H1 (cell line): ENCODE results near the gene OCIAD1. TPM values are rescaled to one million over a fixed set of nuclear protein-coding genes. Genes with fewer than 3 reads are reported as not detected.

Experiments
- CTCF ChIA-PET: fragments of 300-600 bp; sonication (Branson Sonifier 250); formaldehyde crosslinking; loops from one replicate; lab custom pipeline; 2021; ENCODE audit not compliant: partially characterized antibody; lab: Charles Lee
- POLR2A ChIA-PET: fragments of 300-600 bp; sonication (Branson Sonifier 250); formaldehyde crosslinking; loops from one replicate; lab custom pipeline; 2021; ENCODE audit warnings: inconsistent platforms; ENCODE audit not compliant: partially characterized antibody; lab: Charles Lee
- DNase-seq, 2 experiments: peaks; one replicate each; pipeline versions ENCODE4 v3.0.0 to v3.0.0-alpha.2; 2010 to 2022; ENCODE audit warnings: low spot score in 2 of 2, low read depth in 1 of 2, mixed read lengths in 1 of 2
- FAIRE-seq: peaks from 2 replicates; lab custom pipeline; 2011; peaks lifted over from hg19 to GRCh38; lab: Jason Lieb, UNC
- H2AFZ ChIP-seq: 2 replicates; pipeline ENCODE4 v1.8.1; 2012; ENCODE audit warnings: low read length, inconsistent platforms
- H2AK5ac ChIP-seq: 2 replicates; pipeline ENCODE4 v1.6.1; 2013; ENCODE audit warnings: low read depth, low read length
- H2BK120ac ChIP-seq: replicated peaks from 2 replicates; pipeline ENCODE3; 2013; ENCODE audit warnings: low read depth, low read length, inconsistent platforms
- H2BK12ac ChIP-seq: 2 replicates; pipeline ENCODE4 v1.6.1; 2013; ENCODE audit warnings: low read depth, low read length
- H2BK15ac ChIP-seq: 2 replicates; pipeline ENCODE4 v1.6.1; 2013; ENCODE audit warnings: low read length
- H2BK20ac ChIP-seq: 2 replicates; pipeline ENCODE4 v1.6.1; 2013; ENCODE audit warnings: low read length
- H2BK5ac ChIP-seq: 2 replicates; pipeline ENCODE4 v1.6.1; 2013; ENCODE audit warnings: low read depth, low read length
- H3K14ac ChIP-seq: 2 replicates; pipeline ENCODE4 v1.6.1; 2013; ENCODE audit warnings: inconsistent platforms; ENCODE audit not compliant: insufficient read length
- H3K18ac ChIP-seq: 2 replicates; pipeline ENCODE4 v1.6.1; 2013; ENCODE audit warnings: low read length; ENCODE audit errors: extremely low read depth
- H3K23ac ChIP-seq: 2 replicates; pipeline ENCODE4 v1.6.1; 2013; ENCODE audit warnings: inconsistent platforms; ENCODE audit not compliant: insufficient read length
- H3K23me2 ChIP-seq: 2 replicates; pipeline ENCODE4 v1.6.1; 2013; ENCODE audit warnings: low read depth, low read length
- H3K27ac ChIP-seq: 2 replicates; pipeline ENCODE4 v1.6.1; 2011; ENCODE audit warnings: low read depth, low read length, inconsistent platforms
- H3K27me3 ChIP-seq, 4 experiments: replicated peaks in 1 of 4; 1 replicate in 1 of 4; 2 replicates in 3 of 4; pipeline versions ENCODE4 v1.6.1 to v1.8.1; 2011 to 2013; ENCODE audit warnings: low read length in 3 of 4, mild to moderate bottlenecking in 3 of 4, inconsistent platforms in 2 of 4, mixed read lengths in 2 of 4, moderate library complexity in 1 of 4; ENCODE audit not compliant: control insufficient read depth in 3 of 4, insufficient read depth in 3 of 4; ENCODE audit errors: extremely low read depth in 1 of 4
- H3K36me3 ChIP-seq, 4 experiments: 2 replicates each; pipeline versions ENCODE4 v1.6.1 to v1.8.1; 2011 to 2013; ENCODE audit warnings: mild to moderate bottlenecking in 4 of 4, low read length in 3 of 4, moderate library complexity in 2 of 4, control low read depth in 1 of 4, inconsistent platforms in 1 of 4; ENCODE audit not compliant: insufficient read depth in 4 of 4, control insufficient read depth in 2 of 4
- H3K4ac ChIP-seq: replicated peaks from 2 replicates; pipeline ENCODE3; 2013; ENCODE audit warnings: low read length, low read depth, mixed read lengths, inconsistent platforms; ENCODE audit not compliant: insufficient read length
- H3K4me1 ChIP-seq, 4 experiments: replicated peaks in 1 of 4; 1 replicate in 1 of 4; 2 replicates in 3 of 4; pipeline versions ENCODE4 v1.6.1 to v1.8.1; 2011 to 2013; ENCODE audit warnings: low read length in 3 of 4, inconsistent platforms in 2 of 4, mixed read lengths in 1 of 4; ENCODE audit not compliant: insufficient read depth in 4 of 4, control insufficient read depth in 3 of 4
- H3K4me2 ChIP-seq, 2 experiments: 2 replicates each; pipeline versions ENCODE4 v1.6.1 to v1.8.1; 2011 to 2013; ENCODE audit warnings: low read depth in 2 of 2, low read length in 2 of 2, control low read depth in 1 of 2, inconsistent platforms in 1 of 2, mild to moderate bottlenecking in 1 of 2; ENCODE audit not compliant: insufficient read depth in 1 of 2
- H3K4me3 ChIP-seq, 4 experiments: fragments of 200-600, 300-600 bp in 1 of 4; sonication (generic), shearing (Covaris generic), sonication (Bioruptor Twin) in 1 of 4; 2 replicates each; pipeline versions ENCODE4 v1.5.1 to v1.8.1; 2011 to 2016; ENCODE audit warnings: low read length in 4 of 4, low read depth in 3 of 4, control low read depth in 2 of 4, inconsistent platforms in 2 of 4, mild to moderate bottlenecking in 2 of 4, mixed read lengths in 1 of 4, moderate library complexity in 1 of 4; ENCODE audit not compliant: insufficient read depth in 2 of 4; ENCODE audit errors: extremely low read depth in 1 of 4
- H3K56ac ChIP-seq: replicated peaks from 2 replicates; pipeline ENCODE3; 2013; ENCODE audit warnings: low read depth, mild to moderate bottlenecking, mixed read lengths, low read length, inconsistent platforms; ENCODE audit not compliant: insufficient read length
- H3K79me1 ChIP-seq: 2 replicates; pipeline ENCODE4 v1.6.1; 2013; ENCODE audit warnings: low read depth, low read length, control low read depth
- H3K79me2 ChIP-seq, 2 experiments: 2 replicates each; pipeline versions ENCODE4 v1.6.1 to v1.8.1; 2012 to 2013; ENCODE audit warnings: low read length in 2 of 2, mild to moderate bottlenecking in 2 of 2, inconsistent platforms in 1 of 2; ENCODE audit not compliant: insufficient read depth in 2 of 2, control insufficient read depth in 1 of 2
- H3K9ac ChIP-seq, 4 experiments: replicated peaks in 1 of 4; 1 replicate in 1 of 4; 2 replicates in 3 of 4; pipeline versions ENCODE4 v1.6.1 to v1.8.1; 2011 to 2013; ENCODE audit warnings: low read depth in 3 of 4, low read length in 3 of 4, control low read depth in 2 of 4, mild to moderate bottlenecking in 2 of 4, moderate library complexity in 2 of 4, inconsistent platforms in 1 of 4; ENCODE audit errors: extremely low read depth in 1 of 4
- H3K9me3 ChIP-seq, 2 experiments: 2 replicates each; pipeline versions ENCODE4 v1.6.1 to v1.8.1; 2012 to 2013; ENCODE audit warnings: mild to moderate bottlenecking in 2 of 2, moderate library complexity in 2 of 2, control low read depth in 1 of 2, inconsistent platforms in 1 of 2, low read depth in 1 of 2, low read length in 1 of 2, mixed read lengths in 1 of 2; ENCODE audit not compliant: insufficient read depth in 2 of 2
- H4K20me1 ChIP-seq, 2 experiments: replicated peaks in 1 of 2; 2 replicates each; pipeline versions ENCODE3 to v1.8.1; 2011 to 2013; ENCODE audit warnings: inconsistent platforms in 2 of 2, low read length in 2 of 2, mild to moderate bottlenecking in 1 of 2; ENCODE audit not compliant: insufficient read depth in 2 of 2, control insufficient read depth in 1 of 2
- H4K5ac ChIP-seq: 2 replicates; pipeline ENCODE4 v1.6.1; 2013; ENCODE audit warnings: low read length, low read depth, mixed read lengths, inconsistent platforms; ENCODE audit not compliant: insufficient read length
- H4K8ac ChIP-seq: 2 replicates; pipeline ENCODE4 v1.8.0; 2013; ENCODE audit warnings: mild to moderate bottlenecking, moderate library complexity, low read length, inconsistent platforms; ENCODE audit not compliant: insufficient read depth; ENCODE audit errors: extremely low read depth
- H4K91ac ChIP-seq: replicated peaks from 2 replicates; pipeline ENCODE3; 2013; ENCODE audit warnings: low read length, mixed read lengths, inconsistent platforms; ENCODE audit not compliant: insufficient read length
- BACH1 ChIP-seq: IDR thresholded peaks from 2 replicates; pipeline ENCODE4 v1.6.1; 2012; ENCODE audit warnings: low read length, improper control_type of control experiment
- BCL11A ChIP-seq, 2 experiments: IDR thresholded peaks; one replicate each; pipeline ENCODE4 v1.6.1; 2011; ENCODE audit warnings: low read depth in 2 of 2, low read length in 2 of 2, mild to moderate bottlenecking in 2 of 2
- BRCA1 ChIP-seq: IDR thresholded peaks from 2 replicates; pipeline ENCODE4 v1.6.1; 2012; ENCODE audit warnings: low read depth, low read length, improper control_type of control experiment
- CBX5 ChIP-seq: fragments of 300-800, 300-1000 bp; sonication (generic); IDR thresholded peaks from 2 replicates; pipeline ENCODE4 v1.7.1; 2016; ENCODE audit warnings: antibody characterized with exemption, low read length, low read depth
- CEBPB ChIP-seq: IDR thresholded peaks from 2 replicates; pipeline ENCODE4 v1.6.1; 2012; ENCODE audit warnings: low read depth, low read length
- CTBP2 ChIP-seq: IDR thresholded peaks from 2 replicates; pipeline ENCODE4 v1.7.0; 2011; ENCODE audit warnings: borderline replicate concordance, mild to moderate bottlenecking, moderate library complexity, mixed read lengths, low read length; ENCODE audit not compliant: insufficient read depth, insufficient read length
- HDAC2 ChIP-seq, 2 experiments: fragments of 300-600 bp in 1 of 2; sonication (generic) in 1 of 2; IDR thresholded peaks; 2 replicates each; pipeline ENCODE4 v1.6.1; 2011 to 2012; ENCODE audit warnings: low read depth in 2 of 2, low read length in 2 of 2, mild to moderate bottlenecking in 2 of 2, moderate library complexity in 2 of 2, borderline replicate concordance in 1 of 2, inconsistent platforms in 1 of 2
- MAFK ChIP-seq: IDR thresholded peaks from 2 replicates; pipeline ENCODE4 v1.6.1; 2012; ENCODE audit warnings: low read depth, mild to moderate bottlenecking, improper control_type of control experiment, low read length
- POLR2AphosphoS5 ChIP-seq: IDR thresholded peaks from 2 replicates; pipeline ENCODE4 v1.6.1; 2011; ENCODE audit warnings: low read depth, low read length
- RAD21 ChIP-seq, 2 experiments: IDR thresholded peaks in 1 of 2; conservative IDR thresholded peaks in 1 of 2; 2 replicates each; pipeline ENCODE4 v1.6.1; 2011; ENCODE audit warnings: low read depth in 2 of 2, low read length in 2 of 2, improper control_type of control experiment in 1 of 2, inconsistent platforms in 1 of 2, mild to moderate bottlenecking in 1 of 2, moderate library complexity in 1 of 2
- RBBP5 ChIP-seq: IDR thresholded peaks from 2 replicates; pipeline ENCODE4 v1.7.1; 2012; ENCODE audit warnings: low read depth, mild to moderate bottlenecking, inconsistent platforms, low read length, moderate library complexity, borderline replicate concordance
- SP2 ChIP-seq: IDR thresholded peaks from 2 replicates; pipeline ENCODE4 v1.6.1; 2012; ENCODE audit warnings: mild to moderate bottlenecking, low read length, inconsistent platforms
- SRF ChIP-seq: IDR thresholded peaks from 2 replicates; pipeline ENCODE4 v1.6.1; 2011; ENCODE audit warnings: mild to moderate bottlenecking, low read depth, low read length, moderate library complexity
- TEAD4 ChIP-seq: IDR thresholded peaks from 2 replicates; pipeline ENCODE4 v1.6.1; 2012; ENCODE audit warnings: low read depth, low read length, inconsistent platforms, mixed read lengths
- YY1 ChIP-seq: IDR thresholded peaks from 2 replicates; pipeline ENCODE4 v1.6.1; 2011; ENCODE audit warnings: low read depth, mild to moderate bottlenecking, low read length
- WGBS, 2 experiments: shearing (Covaris generic) in 1 of 2; methylation state at CpG; one replicate each; pipeline versions ENCODE4 v1.1.6 to v1.1.7; 2013 to 2015; ENCODE audit warnings: low lambda C conversion rate in 2 of 2, mixed read lengths in 2 of 2, inconsistent platforms in 1 of 2, low coverage in 1 of 2, missing lambda C conversion rate in 1 of 2; ENCODE audit not compliant: insufficient replicate concordance in 2 of 2, insufficient coverage in 1 of 2, insufficient read length in 1 of 2; ENCODE audit errors: extremely low coverage in 1 of 2, missing lambda C conversion rate in 1 of 2; 5-methylcytosine and 5-hydroxymethylcytosine counted together
- polyA plus RNA-seq, 7 experiments: library from polyadenylated mRNA; depleted of rRNA in 3 of 7; stranded (reverse) in 5 of 7; unstranded in 2 of 7; fragments of >200 nt in 5 of 7; fragments of 200-250 nt in 2 of 7; gene quantifications; 1 replicate in 5 of 7; 2 replicates in 1 of 7; 4 replicates in 1 of 7; pipeline versions ENCODE4 v1.2.1 to v1.2.3, GENCODE V29; 2011 to 2013; ENCODE audit warnings: missing spikeins in 2 of 7, mixed read lengths in 2 of 7
- total RNA-seq: library from RNA; stranded (reverse); fragmentation: NEBNext Ultra II Directional; extraction: Animal tissue kit (Norgen Biotek cat#: 25700); gene quantifications from 2 replicates; pipeline ENCODE4 v1.2.1, GENCODE V29; 2021

Gene OCIAD1
- total and polyA plus RNA-seq, 2 of the 8 experiments (the other 6 are each of a cell fraction or from before 2014, with no cell fraction given) = 79.9 to 163 TPM

DNA sequence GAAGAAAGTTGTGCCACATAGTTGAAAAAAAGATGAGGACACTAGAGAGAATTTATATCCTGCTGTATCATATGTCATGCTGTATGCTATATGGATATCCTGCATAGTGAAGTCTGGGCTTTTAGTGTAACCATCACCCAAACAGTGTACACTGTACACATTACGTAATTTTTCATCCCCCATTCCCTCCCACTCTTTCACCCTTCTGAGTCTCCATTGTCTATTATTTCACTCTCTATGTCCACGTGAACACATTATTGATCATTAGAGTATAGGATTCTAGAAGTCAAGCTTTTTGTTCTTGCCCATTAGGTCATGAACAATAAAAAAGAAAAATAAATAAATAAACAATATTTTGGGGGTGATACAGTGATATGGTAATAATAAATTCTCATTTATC lies 32.8 kb upstream of the OCIAD1 start:
- no peaks in the 10 kb centered on the region for H3K23me2 ChIP-seq
- TF ChIP-seq HDAC2 (IDR thresholded peaks at IDR 0.05; ENCODE audit: borderline replicate concordance in 1 of 2, low read depth in 2 of 2, low read length in 2 of 2) (no peak), MAFK (no peak), BACH1 (no peak), TEAD4 (no peak), CBX5 (no peak), YY1 (no peak), BRCA1 (no peak), CEBPB (no peak), RBBP5 (no peak), BCL11A (IDR thresholded peaks at IDR 0.05; ENCODE audit: low read depth in 2 of 2, low read length in 2 of 2) (no peak), POLR2AphosphoS5 (no peak), SP2 (no peak), RAD21 (IDR thresholded peaks at IDR 0.05 in 1 of 2, conservative IDR thresholded peaks at IDR 0.05 in 1 of 2; ENCODE audit: low read depth in 2 of 2, low read length in 2 of 2) (no peak), CTBP2 (no peak), SRF (no peak)

More for the DNA sequence above, 32.8 kb upstream of the OCIAD1 start:
- H3K9me3 ChIP-seq = no peaks in the 10 kb centered on the region
- no peak overlapping the region for H3K9ac ChIP-seq
- POLR2A ChIA-PET = interaction anchor here (1.5 kb wide), 1 partner anchor 30 kb away, joined by 3 read pairs; no protein-coding TSS in a partner anchor
- no peak overlapping the region for H2BK5ac ChIP-seq
- H3K4me2 ChIP-seq = no peak overlapping the region
- no peak overlapping the region for H3K14ac ChIP-seq
- no peaks in the 10 kb centered on the region for H3K4me1 ChIP-seq
- no peak overlapping the region for H3K56ac ChIP-seq
- H4K20me1 ChIP-seq = no peaks in the 10 kb centered on the region
- FAIRE-seq (no peak), DNase-seq (no peak)
- no peaks in the 10 kb centered on the region for H3K79me1 ChIP-seq
- H3K79me2 ChIP-seq = no peaks in the 10 kb centered on the region
- H2BK20ac ChIP-seq = no peak overlapping the region
- H2AK5ac ChIP-seq = no peak overlapping the region
- H3K23ac ChIP-seq = no peak overlapping the region
- no peak overlapping the region for H2BK120ac ChIP-seq
- H4K8ac ChIP-seq = no peak overlapping the region
- no peak overlapping the region for H4K5ac ChIP-seq
- no peak overlapping the region for H3K4me3 ChIP-seq
- H3K4ac ChIP-seq = no peak overlapping the region
- no peak overlapping the region for H2BK12ac ChIP-seq
- H3K18ac ChIP-seq = no peak overlapping the region
- H2AFZ ChIP-seq = no peak overlapping the region
- no peak overlapping the region for H4K91ac ChIP-seq
- CTCF ChIA-PET = interaction anchor here (1.0 to 1.2 kb wide), 2 partner anchors 14 to 99 kb away, joined by 3 read pairs; no protein-coding TSS in a partner anchor
- 87% methylated on average over 2 of the region's 2 CpGs; no CpG with 5 or more reads in 1 of the 2 experiments for WGBS, 2 experiments
- no peaks in the 10 kb centered on the region for H3K27me3 ChIP-seq
- H2BK15ac ChIP-seq = no peak overlapping the region
- H3K36me3 ChIP-seq = no peaks in the 10 kb centered on the region
- no peak overlapping the region for H3K27ac ChIP-seq
